T-helper 1 cell treated with Interleukin-12 subunit alpha and Interleukin-12 subunit beta and Interleukin-4 antibody, amounts not matched to agents 30 μg/mL and 1 μg/mL, for 36 hours (primary cell): ENCODE measurements around the gene MICAL2.

Experiments used
- H3K27ac Mint-ChIP-seq: one replicate; pipeline ENCODE4 v1.8.0; 2021; ENCODE audit warnings: mild to moderate bottlenecking, mixed read lengths
- H3K27me3 Mint-ChIP-seq: one replicate; pipeline ENCODE4 v1.8.0; 2021; ENCODE audit warnings: low read depth, mixed read lengths
- H3K36me3 Mint-ChIP-seq: one replicate; pipeline ENCODE4 v1.8.0; 2021; ENCODE audit warnings: low read depth, mixed read lengths
- H3K4me1 Mint-ChIP-seq: one replicate; pipeline ENCODE4 v1.8.0; 2021; ENCODE audit warnings: low read depth, mixed read lengths
- H3K4me3 Mint-ChIP-seq: one replicate; pipeline ENCODE4 v1.8.0; 2021; ENCODE audit warnings: mild to moderate bottlenecking, moderate library complexity, mixed read lengths
- H3K9me3 Mint-ChIP-seq: one replicate; pipeline ENCODE4 v1.8.0; 2021; ENCODE audit warnings: mixed read lengths

MICAL2 gene

GRCh38 chr11:12152321-12152720 is 41.9 kb downstream of the MICAL2 start:
- H3K4me1 Mint-ChIP-seq, result peaks cover 80% of the 10 kb centered on the region
- peaks cover 32% of the 10 kb centered on the region for H3K36me3 Mint-ChIP-seq
- peak overlapping the region; percentile 28 for H3K4me3 Mint-ChIP-seq
- peak overlapping the region; percentile 45 for H3K27ac Mint-ChIP-seq
- H3K9me3 Mint-ChIP-seq, result no peaks in the 10 kb centered on the region
- H3K27me3 Mint-ChIP-seq, result no peaks in the 10 kb centered on the region

GRCh38 chr11:12154871-12155668 is 44.7 kb downstream of the MICAL2 start:
- H3K4me3 Mint-ChIP-seq, result no peak overlapping the region
- H3K27me3 Mint-ChIP-seq, result no peaks in the 10 kb centered on the region
- H3K4me1 Mint-ChIP-seq, result peaks cover 81% of the 10 kb centered on the region
- peak overlapping the region; percentile 76 for H3K27ac Mint-ChIP-seq
- peaks cover 29% of the 10 kb centered on the region for H3K36me3 Mint-ChIP-seq
- H3K9me3 Mint-ChIP-seq, result no peaks in the 10 kb centered on the region

DNA sequence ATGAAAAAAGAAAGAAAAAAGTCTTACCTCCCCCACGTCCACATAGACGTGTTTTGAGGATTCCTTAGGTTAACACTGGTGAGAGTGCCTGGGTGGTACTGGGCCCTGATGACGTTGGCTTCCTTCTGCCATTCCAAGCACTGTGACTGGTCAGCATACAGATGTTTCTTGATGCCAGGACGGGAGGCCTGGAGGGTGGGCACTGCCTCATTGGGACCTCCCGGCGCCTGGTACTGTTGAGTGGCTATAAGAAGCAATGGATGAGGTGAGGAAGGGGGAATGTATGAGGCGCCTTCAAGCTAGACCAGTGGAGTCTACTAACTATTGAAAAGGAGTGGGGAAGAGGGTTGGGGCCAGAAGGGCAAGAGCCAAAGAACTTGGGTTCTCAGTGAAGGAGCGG is 45.3 kb downstream of the MICAL2 start:
- no peaks in the 10 kb centered on the region for H3K9me3 Mint-ChIP-seq
- H3K4me1 Mint-ChIP-seq, result peaks cover 81% of the 10 kb centered on the region
- peaks cover 34% of the 10 kb centered on the region for H3K36me3 Mint-ChIP-seq
- H3K27ac Mint-ChIP-seq, result peak overlapping the region; percentile 76
- H3K4me3 Mint-ChIP-seq, result peak overlapping the region; percentile 11
- H3K27me3 Mint-ChIP-seq, result no peaks in the 10 kb centered on the region

- Mint-ChIP-seq H3K9me3 (no peaks in the 10 kb centered on the region), H3K27me3 (no peaks in the 10 kb centered on the region), H3K4me1 (peaks cover 79% of the 10 kb centered on the region), H3K36me3 (peaks cover 34% of the 10 kb centered on the region), H3K27ac (peak overlapping the region; percentile 76), H3K4me3 (peak overlapping the region; percentile 19)
Observed at GRCh38 chr11:12156301-12157140, 46.1 kb downstream of the MICAL2 start.

DNA sequence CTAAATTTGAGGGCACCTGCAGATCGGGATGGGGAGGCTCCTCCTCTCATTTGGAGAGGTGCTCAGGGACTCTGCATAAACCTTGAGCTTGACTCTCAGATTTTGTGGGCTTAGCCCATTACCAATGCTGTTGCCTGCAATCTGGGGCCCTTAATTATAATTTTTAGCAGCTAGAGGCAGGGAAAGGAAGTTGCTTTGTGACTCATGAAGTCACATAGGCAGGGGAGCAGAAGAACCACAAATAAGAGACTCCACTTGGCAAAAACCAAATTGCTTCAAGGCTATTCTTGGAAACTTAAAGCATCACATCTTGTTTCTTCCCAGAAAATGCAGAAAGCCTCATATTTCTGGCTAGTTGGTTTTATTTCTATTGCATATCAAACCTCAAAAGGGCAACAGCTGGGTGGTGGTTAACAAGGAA is 46.9 kb downstream of the MICAL2 start:
- H3K27ac Mint-ChIP-seq, result peak overlapping the region; percentile 76
- H3K27me3 Mint-ChIP-seq, result no peaks in the 10 kb centered on the region
- no peaks in the 10 kb centered on the region for H3K9me3 Mint-ChIP-seq
- peaks cover 75% of the 10 kb centered on the region for H3K4me1 Mint-ChIP-seq
- peak overlapping the region; percentile 16 for H3K4me3 Mint-ChIP-seq
- H3K36me3 Mint-ChIP-seq, result peaks cover 33% of the 10 kb centered on the region

DNA sequence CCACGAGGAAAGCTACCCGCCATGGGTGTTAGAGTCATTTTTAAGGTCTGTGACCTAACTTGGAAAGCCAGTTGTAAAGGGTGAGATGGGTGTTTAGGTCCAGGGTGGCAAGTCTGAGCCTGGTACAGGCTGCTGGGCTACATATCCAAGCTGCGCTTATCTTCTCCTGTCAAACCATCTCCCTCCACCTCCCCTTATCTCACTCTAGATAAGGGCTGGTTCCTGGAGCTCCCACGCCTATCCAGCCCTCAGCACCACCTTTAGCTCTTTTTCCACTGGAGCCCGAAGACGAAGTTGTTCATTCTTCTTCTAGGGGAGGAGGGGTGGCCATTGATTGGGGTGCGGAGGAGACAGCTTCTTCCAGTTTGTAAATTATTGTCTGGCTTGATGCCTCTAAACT is 48.5 kb downstream of the MICAL2 start:
- Mint-ChIP-seq H3K4me3 (no peak overlapping the region), H3K27ac (peak overlapping the region; percentile 5)

GRCh38 chr11:12159351-12160099 is 49.1 kb downstream of the MICAL2 start:
- Mint-ChIP-seq H3K27me3 (no peaks in the 10 kb centered on the region), H3K9me3 (no peaks in the 10 kb centered on the region), H3K4me1 (peaks cover 76% of the 10 kb centered on the region), H3K27ac (peak overlapping the region; percentile 52), H3K4me3 (no peak overlapping the region), H3K36me3 (peaks cover 32% of the 10 kb centered on the region)

More for the DNA sequence above, 48.5 kb downstream of the MICAL2 start:
- Mint-ChIP-seq H3K9me3 (no peaks in the 10 kb centered on the region), H3K4me1 (peaks cover 77% of the 10 kb centered on the region), H3K27me3 (no peaks in the 10 kb centered on the region), H3K36me3 (peaks cover 33% of the 10 kb centered on the region)

GRCh38 chr11:12160231-12160630 is 49.8 kb downstream of the MICAL2 start:
- H3K27me3 Mint-ChIP-seq, result no peaks in the 10 kb centered on the region
- peaks cover 28% of the 10 kb centered on the region for H3K36me3 Mint-ChIP-seq
- H3K9me3 Mint-ChIP-seq, result no peaks in the 10 kb centered on the region

GRCh38 chr11:12160680-12161079 is 50.3 kb downstream of the MICAL2 start:
- Mint-ChIP-seq H3K4me3 (no peak overlapping the region), H3K36me3 (peaks cover 24% of the 10 kb centered on the region), H3K4me1 (peaks cover 71% of the 10 kb centered on the region), H3K27ac (peak overlapping the region; percentile 46), H3K9me3 (no peaks in the 10 kb centered on the region), H3K27me3 (no peaks in the 10 kb centered on the region)

More at GRCh38 chr11:12160231-12160630, 49.8 kb downstream of the MICAL2 start:
- Mint-ChIP-seq H3K4me3 (no peak overlapping the region), H3K4me1 (peaks cover 75% of the 10 kb centered on the region), H3K27ac (peak overlapping the region; percentile 46)

DNA sequence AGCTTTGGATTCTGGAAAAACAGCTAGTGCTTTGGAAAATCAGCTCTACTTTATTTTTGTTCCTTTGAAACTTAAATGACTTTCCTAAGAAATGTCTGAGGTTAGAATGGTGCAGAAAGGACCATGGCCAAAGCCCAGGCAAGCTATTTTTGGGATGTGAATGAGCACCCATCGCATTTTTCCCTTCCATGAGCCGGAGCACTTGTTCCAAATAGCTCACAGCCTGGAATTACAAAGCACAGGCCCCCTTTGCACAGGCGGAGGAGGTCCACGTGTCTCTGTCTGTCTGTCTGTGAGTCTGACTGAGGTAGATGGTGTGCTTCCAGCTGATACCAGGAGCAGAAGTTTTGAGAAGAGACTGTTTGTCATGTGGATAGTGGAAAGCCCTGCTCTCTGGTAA is 50.7 kb downstream of the MICAL2 start:
- peaks cover 20% of the 10 kb centered on the region for H3K36me3 Mint-ChIP-seq
- no peaks in the 10 kb centered on the region for H3K27me3 Mint-ChIP-seq
- no peak overlapping the region for H3K27ac Mint-ChIP-seq

DNA sequence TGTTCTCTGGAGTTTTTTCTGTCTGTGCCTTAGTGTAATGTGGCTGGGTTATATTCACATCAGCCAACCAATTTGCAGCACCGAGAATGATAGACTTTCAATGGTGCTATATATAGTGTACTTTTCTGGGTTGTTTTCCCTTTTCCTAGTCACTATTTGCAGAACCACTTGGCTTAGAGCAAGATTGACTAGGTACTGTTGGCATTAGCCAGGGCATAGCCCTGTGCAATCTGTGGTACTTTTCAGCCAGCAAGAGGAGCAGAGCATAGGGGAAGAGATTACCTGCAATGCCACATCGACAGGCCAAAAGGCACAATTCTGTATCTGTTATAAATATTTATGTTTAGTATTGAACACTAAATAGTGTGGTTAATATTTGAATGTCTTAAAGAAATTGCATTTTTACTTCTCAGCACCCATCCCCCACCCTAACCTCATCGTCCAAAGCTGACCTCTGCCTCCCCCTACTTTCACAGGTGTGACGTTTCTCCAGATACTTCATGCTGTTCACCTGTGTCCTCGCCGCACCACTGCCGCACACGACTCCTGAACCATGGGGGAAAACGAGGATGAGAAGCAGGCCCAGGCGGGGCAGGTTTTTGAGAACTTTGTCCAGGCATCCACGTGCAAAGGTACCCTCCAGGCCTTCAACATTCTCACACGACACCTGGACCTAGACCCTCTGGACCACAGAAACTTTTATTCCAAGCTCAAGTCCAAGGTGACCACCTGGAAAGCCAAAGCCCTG is 51.4 kb downstream of the MICAL2 start:
- Mint-ChIP-seq H3K36me3 (peaks cover 20% of the 10 kb centered on the region), H3K4me3 (no peak overlapping the region), H3K9me3 (no peaks in the 10 kb centered on the region), H3K27me3 (no peaks in the 10 kb centered on the region), H3K27ac (no peak overlapping the region), H3K4me1 (peaks cover 68% of the 10 kb centered on the region)

More for the DNA sequence above, 50.7 kb downstream of the MICAL2 start:
- Mint-ChIP-seq H3K4me1 (peaks cover 67% of the 10 kb centered on the region), H3K9me3 (no peaks in the 10 kb centered on the region), H3K4me3 (no peak overlapping the region)

GRCh38 chr11:12162652-12163051 is 52.3 kb downstream of the MICAL2 start:
- Mint-ChIP-seq H3K27ac (peak overlapping the region; percentile 38), H3K4me1 (peaks cover 68% of the 10 kb centered on the region), H3K9me3 (no peaks in the 10 kb centered on the region), H3K27me3 (no peaks in the 10 kb centered on the region), H3K4me3 (no peak overlapping the region), H3K36me3 (peaks cover 21% of the 10 kb centered on the region)

- H3K4me1 Mint-ChIP-seq, result peaks cover 65% of the 10 kb centered on the region
- no peaks in the 10 kb centered on the region for H3K9me3 Mint-ChIP-seq
- peak overlapping the region; percentile 72 for H3K27ac Mint-ChIP-seq
- no peaks in the 10 kb centered on the region for H3K27me3 Mint-ChIP-seq
- peaks cover 25% of the 10 kb centered on the region for H3K36me3 Mint-ChIP-seq
- no peak overlapping the region for H3K4me3 Mint-ChIP-seq
Observed at GRCh38 chr11:12163181-12163941, 53.0 kb downstream of the MICAL2 start.
